Measurements from ENCODE around the gene PCDHA1.

The PCDHA1 gene

DNA sequence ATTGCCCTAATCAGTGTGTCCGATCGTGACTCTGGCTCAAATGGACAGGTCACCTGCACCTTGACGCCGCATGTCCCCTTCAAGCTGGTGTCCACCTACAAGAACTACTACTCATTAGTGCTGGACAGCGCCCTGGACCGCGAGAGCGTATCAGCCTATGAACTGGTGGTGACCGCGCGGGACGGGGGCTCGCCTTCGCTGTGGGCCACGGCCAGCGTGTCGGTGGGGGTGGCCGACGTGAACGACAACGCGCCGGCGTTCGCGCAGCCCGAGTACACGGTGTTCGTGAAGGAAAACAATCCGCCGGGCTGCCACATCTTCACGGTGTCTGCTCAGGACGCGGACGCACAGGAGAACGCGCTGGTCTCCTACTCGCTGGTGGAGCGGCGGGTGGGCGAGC is 97.4 kb downstream of the PCDHA1 start:
- H3K36me3 ChIP-seq (ENCODE audit: insufficient read depth, low read length) = no peaks in the 10 kb centered on the region
- H3K4me2 ChIP-seq (ENCODE audit: insufficient read depth, low read length) = no peak overlapping the region
- H3K9me3 ChIP-seq (ENCODE audit: insufficient read depth, low read length, severe bottlenecking) = no peaks in the 10 kb centered on the region
- ATAC-seq (ENCODE audit: insufficient read depth, low read depth) (no peak), DNase-seq (no peak)
- H3K27ac ChIP-seq (ENCODE audit: low read length) = no peak overlapping the region
- no peak overlapping the region for H2AFZ ChIP-seq (ENCODE audit: low read depth, low read length)
- TF ChIP-seq, protein P1, sequence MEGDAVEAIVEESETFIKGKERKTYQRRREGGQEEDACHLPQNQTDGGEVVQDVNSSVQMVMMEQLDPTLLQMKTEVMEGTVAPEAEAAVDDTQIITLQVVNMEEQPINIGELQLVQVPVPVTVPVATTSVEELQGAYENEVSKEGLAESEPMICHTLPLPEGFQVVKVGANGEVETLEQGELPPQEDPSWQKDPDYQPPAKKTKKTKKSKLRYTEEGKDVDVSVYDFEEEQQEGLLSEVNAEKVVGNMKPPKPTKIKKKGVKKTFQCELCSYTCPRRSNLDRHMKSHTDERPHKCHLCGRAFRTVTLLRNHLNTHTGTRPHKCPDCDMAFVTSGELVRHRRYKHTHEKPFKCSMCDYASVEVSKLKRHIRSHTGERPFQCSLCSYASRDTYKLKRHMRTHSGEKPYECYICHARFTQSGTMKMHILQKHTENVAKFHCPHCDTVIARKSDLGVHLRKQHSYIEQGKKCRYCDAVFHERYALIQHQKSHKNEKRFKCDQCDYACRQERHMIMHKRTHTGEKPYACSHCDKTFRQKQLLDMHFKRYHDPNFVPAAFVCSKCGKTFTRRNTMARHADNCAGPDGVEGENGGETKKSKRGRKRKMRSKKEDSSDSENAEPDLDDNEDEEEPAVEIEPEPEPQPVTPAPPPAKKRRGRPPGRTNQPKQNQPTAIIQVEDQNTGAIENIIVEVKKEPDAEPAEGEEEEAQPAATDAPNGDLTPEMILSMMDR (IDR thresholded peaks at IDR 0.05; ENCODE audit: borderline replicate concordance, extremely low read depth, low read length, poor library complexity, severe bottlenecking) = no peak
- no peak for TF ChIP-seq EZH2 (IDR thresholded peaks at IDR 0.05; ENCODE audit: borderline replicate concordance, low read depth, low read length, severe bottlenecking)
- H3K27me3 ChIP-seq (ENCODE audit: insufficient read depth, low read length, poor library complexity) = peaks cover 7% of the 10 kb centered on the region
- H3K4me3 ChIP-seq (ENCODE audit: low read depth in 1 of 2, low read length in 2 of 2) = no peak overlapping the region
- H4K20me1 ChIP-seq (ENCODE audit: insufficient read depth, low read length) = no peaks in the 10 kb centered on the region
- no peak overlapping the region for H3K9ac ChIP-seq (ENCODE audit: low read depth, low read length)
- no peaks in the 10 kb centered on the region for H3K79me2 ChIP-seq (ENCODE audit: insufficient read depth, low read length)
- H3K4me1 ChIP-seq (ENCODE audit: insufficient read depth, low read length) = no peaks in the 10 kb centered on the region

DNA sequence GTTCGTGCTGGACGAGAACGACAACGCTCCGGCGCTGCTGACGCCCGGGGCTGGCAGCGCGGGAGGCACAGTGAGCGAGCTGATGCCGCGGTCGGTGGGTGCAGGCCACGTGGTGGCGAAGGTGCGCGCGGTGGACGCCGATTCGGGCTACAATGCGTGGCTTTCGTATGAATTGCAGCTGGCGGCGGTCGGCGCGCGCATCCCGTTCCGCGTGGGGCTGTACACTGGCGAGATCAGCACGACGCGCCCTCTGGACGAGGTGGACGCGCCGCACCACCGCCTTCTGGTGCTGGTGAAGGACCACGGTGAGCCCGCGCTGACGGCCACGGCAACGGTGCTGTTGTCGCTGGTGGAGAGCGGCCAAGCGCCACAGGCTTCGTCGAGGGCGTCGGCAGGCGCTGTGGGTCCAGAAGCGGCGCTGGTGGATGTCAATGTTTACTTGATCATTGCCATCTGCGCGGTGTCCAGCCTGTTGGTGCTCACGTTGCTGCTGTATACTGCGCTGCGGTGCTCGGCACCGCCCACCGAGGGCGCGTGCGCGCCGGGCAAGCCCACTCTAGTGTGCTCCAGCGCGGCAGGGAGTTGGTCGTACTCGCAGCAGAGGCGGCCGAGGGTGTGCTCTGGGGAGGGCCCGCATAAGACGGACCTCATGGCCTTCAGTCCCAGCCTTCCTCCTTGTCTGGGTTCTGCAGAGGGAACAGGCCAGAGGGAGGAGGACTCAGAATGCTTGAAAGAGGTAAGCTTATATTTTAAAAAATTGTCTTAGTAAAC is 98.2 kb downstream of the PCDHA1 start:
- Histone ChIP-seq H3K4me2 (ENCODE audit: insufficient read depth, low read length) (no peak overlapping the region), H3K9ac (ENCODE audit: low read depth, low read length) (no peak overlapping the region), H3K9me3 (ENCODE audit: insufficient read depth, low read length, severe bottlenecking) (no peaks in the 10 kb centered on the region), H4K20me1 (ENCODE audit: insufficient read depth, low read length) (no peaks in the 10 kb centered on the region), H3K27me3 (ENCODE audit: insufficient read depth, low read length, poor library complexity) (peaks cover 7% of the 10 kb centered on the region), H3K4me1 (ENCODE audit: insufficient read depth, low read length) (no peaks in the 10 kb centered on the region), H3K79me2 (ENCODE audit: insufficient read depth, low read length) (no peaks in the 10 kb centered on the region), H3K27ac (ENCODE audit: low read length) (no peak overlapping the region), H3K36me3 (ENCODE audit: insufficient read depth, low read length) (no peaks in the 10 kb centered on the region), H2AFZ (ENCODE audit: low read depth, low read length) (no peak overlapping the region), H3K4me3 (ENCODE audit: low read depth in 1 of 2, low read length in 2 of 2) (no peak overlapping the region)
- DNase-seq = no peak
- no peak for ATAC-seq (ENCODE audit: insufficient read depth, low read depth)
- TF ChIP-seq, protein P1 (IDR thresholded peaks at IDR 0.05; ENCODE audit: borderline replicate concordance, extremely low read depth, low read length, poor library complexity, severe bottlenecking) = no peak
- no peak for TF ChIP-seq EZH2 (IDR thresholded peaks at IDR 0.05; ENCODE audit: borderline replicate concordance, low read depth, low read length, severe bottlenecking)

DNA sequence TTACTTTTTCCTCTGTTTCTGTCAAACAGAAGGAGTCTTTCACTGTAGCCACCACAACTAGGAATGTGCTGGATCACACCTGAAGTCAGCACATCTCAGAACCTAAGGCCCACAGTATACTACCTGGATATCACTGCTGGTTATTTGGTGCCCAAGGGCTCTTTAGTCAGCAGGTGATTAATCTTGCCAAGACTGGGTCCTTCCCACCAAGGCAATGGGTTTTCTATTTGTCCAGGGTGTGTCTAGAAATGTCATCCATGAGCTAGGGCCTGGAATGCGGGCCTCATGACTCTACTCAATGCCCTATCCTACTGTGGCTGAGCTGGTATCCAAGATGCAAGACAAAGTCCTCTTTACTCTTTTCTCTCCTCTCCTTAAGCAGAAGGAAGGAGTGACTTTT is 130.4 kb downstream of the PCDHA1 start:
- TF ChIP-seq, protein P1 (IDR thresholded peaks at IDR 0.05; ENCODE audit: borderline replicate concordance, extremely low read depth, low read length, poor library complexity, severe bottlenecking) = no peak
- no peak for TF ChIP-seq EZH2 (IDR thresholded peaks at IDR 0.05; ENCODE audit: borderline replicate concordance, low read depth, low read length, severe bottlenecking)
- Histone ChIP-seq H2AFZ (ENCODE audit: low read depth, low read length) (no peak overlapping the region), H3K4me2 (ENCODE audit: insufficient read depth, low read length) (no peak overlapping the region), H4K20me1 (ENCODE audit: insufficient read depth, low read length) (no peaks in the 10 kb centered on the region), H3K27me3 (ENCODE audit: insufficient read depth, low read length, poor library complexity) (no peaks in the 10 kb centered on the region), H3K4me1 (ENCODE audit: insufficient read depth, low read length) (no peaks in the 10 kb centered on the region), H3K9me3 (ENCODE audit: insufficient read depth, low read length, severe bottlenecking) (no peaks in the 10 kb centered on the region), H3K9ac (ENCODE audit: low read depth, low read length) (no peak overlapping the region), H3K36me3 (ENCODE audit: insufficient read depth, low read length) (no peaks in the 10 kb centered on the region), H3K79me2 (ENCODE audit: insufficient read depth, low read length) (no peaks in the 10 kb centered on the region), H3K4me3 (ENCODE audit: low read depth in 1 of 2, low read length in 2 of 2) (no peak overlapping the region), H3K27ac (ENCODE audit: low read length) (no peak overlapping the region)
- ATAC-seq (ENCODE audit: insufficient read depth, low read depth) = no peak
- no peak for DNase-seq

All from DND-41 (cell line).